ENCODE data around the gene DNER. TPM values are rescaled to one million over a fixed set of nuclear protein-coding genes. Genes with fewer than 3 reads are reported as not detected.

Gene DNER
- total and polyA plus RNA-seq, 2 of the 13 experiments (the other 11 are each of a cell fraction or from before 2014, with no cell fraction given), result not detected

GRCh38 chr2:229445019-229445418 is 269.3 kb downstream of the DNER start (continued):
- TF ChIP-seq CREB1 (IDR thresholded peaks at IDR 0.05) (no peak), CREB1 (CRISPR knock-in tag; IDR thresholded peaks at IDR 0.05) (0 out of 2 replicates have a peak, but pooled peaks have one; percentile 16), PRDM4 (CRISPR knock-in tag; IDR thresholded peaks at IDR 0.05; ENCODE audit: borderline replicate concordance) (no peak), FOSL2 (CRISPR knock-in tag; IDR thresholded peaks at IDR 0.05) (peak; percentile 97), BCL6 (CRISPR knock-in tag; IDR thresholded peaks at IDR 0.05) (0 out of 2 replicates have a peak, but pooled peaks have one; percentile 25), FOXA3 (CRISPR knock-in tag; IDR thresholded peaks at IDR 0.05) (peak; percentile 76), ARID5B (CRISPR knock-in tag; IDR thresholded peaks at IDR 0.05) (peak; percentile 82), ZNF552 (CRISPR knock-in tag; IDR thresholded peaks at IDR 0.05; ENCODE audit: borderline replicate concordance) (no peak), FOXA1 (IDR thresholded peaks at IDR 0.05) (no peak), FOXA1 (CRISPR knock-in tag; IDR thresholded peaks at IDR 0.05) (peak; percentile 47), SMAD9 (CRISPR knock-in tag; IDR thresholded peaks at IDR 0.05) (no peak), GABPB1 (CRISPR knock-in tag; IDR thresholded peaks at IDR 0.05) (0 out of 2 replicates have a peak, but pooled peaks have one; percentile 26), CEBPG (CRISPR knock-in tag; IDR thresholded peaks at IDR 0.05) (peak; percentile 90), ZZZ3 (CRISPR knock-in tag; IDR thresholded peaks at IDR 0.05; ENCODE audit: borderline replicate concordance) (no peak), SOX5 (CRISPR knock-in tag; IDR thresholded peaks at IDR 0.05; ENCODE audit: borderline replicate concordance) (peak; percentile 93), FOXO1 (CRISPR knock-in tag; IDR thresholded peaks at IDR 0.05) (0 out of 2 replicates have a peak, but pooled peaks have one; percentile 44), HDAC6 (IDR thresholded peaks at IDR 0.05; ENCODE audit: low read depth, low read length) (no peak), GATAD1 (CRISPR knock-in tag; IDR thresholded peaks at IDR 0.05) (0 out of 2 replicates have a peak, but pooled peaks have one; percentile 22), SALL1 (CRISPR knock-in tag; IDR thresholded peaks at IDR 0.05) (no peak)
- TF ChIP-seq, protein P1, sequence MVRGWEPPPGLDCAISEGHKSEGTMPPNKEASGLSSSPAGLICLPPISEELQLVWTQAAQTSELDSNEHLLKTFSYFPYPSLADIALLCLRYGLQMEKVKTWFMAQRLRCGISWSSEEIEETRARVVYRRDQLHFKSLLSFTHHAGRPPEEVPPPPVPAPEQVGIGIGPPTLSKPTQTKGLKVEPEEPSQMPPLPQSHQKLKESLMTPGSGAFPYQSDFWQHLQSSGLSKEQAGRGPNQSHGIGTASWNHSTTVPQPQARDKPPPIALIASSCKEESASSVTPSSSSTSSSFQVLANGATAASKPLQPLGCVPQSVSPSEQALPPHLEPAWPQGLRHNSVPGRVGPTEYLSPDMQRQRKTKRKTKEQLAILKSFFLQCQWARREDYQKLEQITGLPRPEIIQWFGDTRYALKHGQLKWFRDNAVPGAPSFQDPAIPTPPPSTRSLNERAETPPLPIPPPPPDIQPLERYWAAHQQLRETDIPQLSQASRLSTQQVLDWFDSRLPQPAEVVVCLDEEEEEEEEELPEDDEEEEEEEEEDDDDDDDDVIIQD (CRISPR knock-in tag; IDR thresholded peaks at IDR 0.05; ENCODE audit: low read depth), result 0 out of 2 replicates have a peak, but pooled peaks have one; percentile 12
- TF ChIP-seq, protein P2, sequence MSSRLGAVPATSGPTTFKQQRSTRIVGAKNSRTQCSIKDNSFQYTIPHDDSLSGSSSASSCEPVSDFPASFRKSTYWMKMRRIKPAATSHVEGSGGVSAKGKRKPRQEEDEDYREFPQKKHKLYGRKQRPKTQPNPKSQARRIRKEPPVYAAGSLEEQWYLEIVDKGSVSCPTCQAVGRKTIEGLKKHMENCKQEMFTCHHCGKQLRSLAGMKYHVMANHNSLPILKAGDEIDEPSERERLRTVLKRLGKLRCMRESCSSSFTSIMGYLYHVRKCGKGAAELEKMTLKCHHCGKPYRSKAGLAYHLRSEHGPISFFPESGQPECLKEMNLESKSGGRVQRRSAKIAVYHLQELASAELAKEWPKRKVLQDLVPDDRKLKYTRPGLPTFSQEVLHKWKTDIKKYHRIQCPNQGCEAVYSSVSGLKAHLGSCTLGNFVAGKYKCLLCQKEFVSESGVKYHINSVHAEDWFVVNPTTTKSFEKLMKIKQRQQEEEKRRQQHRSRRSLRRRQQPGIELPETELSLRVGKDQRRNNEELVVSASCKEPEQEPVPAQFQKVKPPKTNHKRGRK (CRISPR knock-in tag; IDR thresholded peaks at IDR 0.05), result no peak
- TF ChIP-seq, protein P3, sequence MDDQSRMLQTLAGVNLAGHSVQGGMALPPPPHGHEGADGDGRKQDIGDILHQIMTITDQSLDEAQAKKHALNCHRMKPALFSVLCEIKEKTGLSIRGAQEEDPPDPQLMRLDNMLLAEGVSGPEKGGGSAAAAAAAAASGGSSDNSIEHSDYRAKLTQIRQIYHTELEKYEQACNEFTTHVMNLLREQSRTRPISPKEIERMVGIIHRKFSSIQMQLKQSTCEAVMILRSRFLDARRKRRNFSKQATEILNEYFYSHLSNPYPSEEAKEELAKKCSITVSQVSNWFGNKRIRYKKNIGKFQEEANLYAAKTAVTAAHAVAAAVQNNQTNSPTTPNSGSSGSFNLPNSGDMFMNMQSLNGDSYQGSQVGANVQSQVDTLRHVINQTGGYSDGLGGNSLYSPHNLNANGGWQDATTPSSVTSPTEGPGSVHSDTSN (CRISPR knock-in tag; IDR thresholded peaks at IDR 0.05; ENCODE audit: borderline replicate concordance), result no peak

Measured in HepG2 (cell line).